HG03175 (cell line): ENCODE measurements around the gene MAP2K7.
"Not testable (repeated sequence)": the region's sequence is repeated elsewhere in the genome, so short reads cannot be mapped to it uniquely, and the experiment has no call there.

ENCODE experiments used
- ATAC-seq: cut with Tn5 transposase; IDR thresholded peaks from one replicate; pipeline ENCODE4 v1.9.1; 2021; ENCODE audit warnings: mild to moderate bottlenecking, moderate library complexity; ENCODE audit not compliant: unreplicated experiment

Gene MAP2K7

DNA sequence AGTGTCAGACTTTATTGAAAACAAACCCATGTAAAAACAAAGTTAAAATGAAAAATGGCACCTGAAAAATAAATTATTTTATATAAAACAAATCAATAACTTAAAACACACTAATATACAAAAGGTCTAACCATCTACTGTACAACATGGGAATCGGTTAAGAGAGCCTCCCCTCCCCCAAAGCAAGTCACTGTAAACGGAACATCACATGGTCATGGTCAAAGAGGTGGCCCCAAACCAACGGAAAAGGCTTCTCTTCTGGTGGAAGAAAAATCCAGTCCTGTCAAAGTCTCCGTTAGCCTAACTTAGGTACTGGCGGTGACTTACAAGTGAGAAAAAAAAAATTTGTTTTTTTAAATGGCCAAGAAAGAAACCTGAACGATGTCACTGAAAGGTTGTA lies 55.5 kb downstream of the MAP2K7 start:
- ATAC-seq = no peak

DNA sequence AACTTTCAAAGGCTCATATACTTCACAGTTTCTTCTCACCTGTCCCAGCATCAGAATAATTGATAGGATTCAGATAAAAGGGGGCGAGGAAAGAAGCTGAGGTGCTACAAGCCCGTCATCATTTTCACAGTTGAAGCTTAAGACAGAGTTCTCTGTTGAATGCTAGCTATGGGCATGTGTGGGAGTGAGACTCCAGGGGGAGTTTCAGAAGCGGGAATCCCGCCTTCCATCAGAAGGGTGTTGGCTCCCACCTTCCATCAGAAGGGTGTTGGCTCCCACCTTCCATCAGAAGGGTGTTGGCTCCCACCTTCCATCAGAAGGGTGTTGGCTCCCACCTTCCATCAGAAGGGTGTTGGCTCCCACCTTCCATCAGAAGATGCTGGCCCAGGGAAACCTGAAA lies 57.4 kb downstream of the MAP2K7 start:
- not testable (repeated sequence) for ATAC-seq

- ATAC-seq = no peak
Measured at GRCh38 chr19:7961920-7962626, 58.4 kb downstream of the MAP2K7 start.

- no peak for ATAC-seq
Measured at GRCh38 chr19:7962644-7963268, 59.1 kb downstream of the MAP2K7 start.

DNA sequence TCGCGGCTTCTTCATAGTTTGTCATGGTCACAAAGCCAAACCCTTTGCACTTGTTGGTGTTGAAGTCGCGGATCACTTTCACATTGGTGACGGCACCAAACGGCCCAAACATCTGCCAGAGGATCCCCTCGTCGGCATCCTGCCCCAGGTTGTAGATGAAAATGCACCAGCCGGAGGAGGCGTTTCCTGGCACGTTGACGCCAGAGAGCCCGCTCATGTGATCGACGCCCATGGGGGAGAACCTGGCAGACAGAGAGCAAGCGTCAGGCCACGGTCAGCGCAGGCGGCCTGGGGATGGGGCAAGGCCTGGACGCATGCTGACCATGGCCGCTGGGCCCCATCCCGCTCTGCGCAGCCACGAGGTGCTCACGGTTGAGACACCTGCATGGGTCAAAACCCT lies 59.9 kb downstream of the MAP2K7 start:
- no peak for ATAC-seq
